Measurements from ENCODE around the gene GPBP1L1.

GPBP1L1 gene

DNA sequence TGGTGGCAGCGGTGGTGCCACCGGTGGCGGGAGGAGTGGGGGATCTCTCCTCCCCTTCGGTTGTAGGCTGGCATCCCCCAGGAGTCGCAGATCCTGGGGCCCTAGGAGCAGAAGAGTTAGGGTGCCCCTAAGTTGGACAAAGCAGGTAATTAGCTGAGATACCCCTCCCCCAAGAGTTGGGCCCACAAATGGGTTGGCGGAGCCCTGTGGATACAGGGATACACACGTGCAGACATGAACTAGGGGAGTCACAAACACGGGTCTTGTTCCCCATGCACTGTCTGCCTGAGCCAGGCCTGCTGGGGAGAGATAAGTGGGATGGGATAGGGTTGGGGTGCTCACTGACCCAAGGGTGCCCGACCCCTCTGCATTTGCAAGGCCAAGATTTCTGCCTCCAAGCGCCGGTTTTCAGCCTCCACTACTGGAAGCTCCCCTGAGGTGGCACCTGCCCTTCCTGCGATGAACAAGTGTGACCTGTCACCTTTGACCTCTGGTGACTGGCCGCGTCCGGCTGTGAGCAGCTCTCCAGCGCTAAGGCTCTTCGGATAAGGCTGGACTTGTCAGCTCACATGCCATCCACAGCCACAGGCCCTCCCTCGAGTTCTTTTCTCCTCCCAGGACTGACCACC lies 64.3 kb downstream of the GPBP1L1 start:
- DNase-seq (ENCODE audit: low read depth): no peak
- TF ChIP-seq, protein P1, sequence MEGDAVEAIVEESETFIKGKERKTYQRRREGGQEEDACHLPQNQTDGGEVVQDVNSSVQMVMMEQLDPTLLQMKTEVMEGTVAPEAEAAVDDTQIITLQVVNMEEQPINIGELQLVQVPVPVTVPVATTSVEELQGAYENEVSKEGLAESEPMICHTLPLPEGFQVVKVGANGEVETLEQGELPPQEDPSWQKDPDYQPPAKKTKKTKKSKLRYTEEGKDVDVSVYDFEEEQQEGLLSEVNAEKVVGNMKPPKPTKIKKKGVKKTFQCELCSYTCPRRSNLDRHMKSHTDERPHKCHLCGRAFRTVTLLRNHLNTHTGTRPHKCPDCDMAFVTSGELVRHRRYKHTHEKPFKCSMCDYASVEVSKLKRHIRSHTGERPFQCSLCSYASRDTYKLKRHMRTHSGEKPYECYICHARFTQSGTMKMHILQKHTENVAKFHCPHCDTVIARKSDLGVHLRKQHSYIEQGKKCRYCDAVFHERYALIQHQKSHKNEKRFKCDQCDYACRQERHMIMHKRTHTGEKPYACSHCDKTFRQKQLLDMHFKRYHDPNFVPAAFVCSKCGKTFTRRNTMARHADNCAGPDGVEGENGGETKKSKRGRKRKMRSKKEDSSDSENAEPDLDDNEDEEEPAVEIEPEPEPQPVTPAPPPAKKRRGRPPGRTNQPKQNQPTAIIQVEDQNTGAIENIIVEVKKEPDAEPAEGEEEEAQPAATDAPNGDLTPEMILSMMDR (IDR thresholded peaks at IDR 0.05; ENCODE audit: insufficient read depth, low read depth, low read length, missing control alignments): no peak
- H3K4me3 ChIP-seq (ENCODE audit: low read depth, low read length): no peak overlapping the region

DNA sequence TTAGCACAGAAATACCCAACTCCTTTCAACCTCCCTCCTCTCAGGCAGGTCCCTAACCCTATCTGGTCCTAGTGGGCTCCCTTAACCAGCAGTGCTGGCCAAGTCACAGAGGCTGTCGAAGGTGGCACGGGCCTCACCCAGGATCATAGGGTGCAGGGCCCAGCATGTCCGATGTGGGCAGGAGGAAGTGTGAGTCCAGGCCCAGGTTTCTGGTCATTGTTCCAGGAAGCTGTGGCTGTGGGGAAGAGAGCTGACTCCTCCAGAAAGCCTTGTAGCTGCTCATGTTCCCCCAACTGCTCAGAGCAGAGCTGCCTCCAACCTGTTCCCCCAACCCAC lies 64.9 kb downstream of the GPBP1L1 start:
- TF ChIP-seq, protein P1 (IDR thresholded peaks at IDR 0.05; ENCODE audit: insufficient read depth, low read depth, low read length, missing control alignments): no peak
- no peak for DNase-seq (ENCODE audit: low read depth)
- no peak overlapping the region for H3K4me3 ChIP-seq (ENCODE audit: low read depth, low read length)

DNA sequence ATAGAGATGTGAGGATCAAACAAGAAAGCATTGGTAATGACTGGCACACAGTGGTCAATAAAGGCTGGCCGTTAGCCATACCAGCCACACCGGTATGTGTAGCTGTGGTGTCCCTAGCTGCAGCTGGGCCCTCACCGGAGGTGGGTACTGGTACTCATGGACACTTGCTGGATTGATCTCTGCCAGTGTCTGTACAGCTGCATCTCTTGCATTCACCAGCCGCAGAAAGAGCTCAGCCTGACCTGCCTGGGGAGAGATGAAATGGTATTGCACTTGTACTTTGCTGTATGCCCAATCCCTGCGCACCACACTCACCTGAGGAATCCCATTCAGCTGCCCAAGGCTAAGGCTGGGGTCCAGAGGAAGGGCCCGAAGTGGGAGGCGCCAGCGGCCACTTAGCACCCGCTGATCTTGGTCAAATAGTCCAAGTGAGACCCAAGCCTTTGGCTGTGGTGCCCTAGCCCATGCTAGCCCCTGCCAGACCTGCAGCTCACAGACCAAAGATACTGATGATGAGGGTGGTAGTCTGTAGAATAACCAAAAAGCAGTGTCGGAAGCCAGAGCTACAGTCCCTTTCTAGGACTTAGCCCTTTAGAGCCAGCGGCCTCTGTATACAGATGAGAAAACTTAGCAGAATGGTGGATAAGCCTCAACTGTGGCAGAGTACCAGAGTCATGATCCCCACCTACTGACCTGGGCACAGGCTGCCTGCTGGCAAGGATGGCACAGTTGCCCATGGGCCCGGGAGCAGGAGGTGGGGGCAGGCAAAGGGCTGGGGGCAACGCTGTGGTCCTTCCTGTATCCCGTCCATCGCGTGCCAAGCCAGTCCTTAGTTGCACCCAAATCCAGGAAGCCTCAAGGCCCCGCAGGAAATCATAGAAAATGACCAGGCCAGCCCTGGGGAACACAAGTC lies 65.5 kb downstream of the GPBP1L1 start:
- TF ChIP-seq, protein P1 (IDR thresholded peaks at IDR 0.05; ENCODE audit: insufficient read depth, low read depth, low read length, missing control alignments): no peak
- no peak overlapping the region for H3K4me3 ChIP-seq (ENCODE audit: low read depth, low read length)
- DNase-seq (ENCODE audit: low read depth): no peak

DNA sequence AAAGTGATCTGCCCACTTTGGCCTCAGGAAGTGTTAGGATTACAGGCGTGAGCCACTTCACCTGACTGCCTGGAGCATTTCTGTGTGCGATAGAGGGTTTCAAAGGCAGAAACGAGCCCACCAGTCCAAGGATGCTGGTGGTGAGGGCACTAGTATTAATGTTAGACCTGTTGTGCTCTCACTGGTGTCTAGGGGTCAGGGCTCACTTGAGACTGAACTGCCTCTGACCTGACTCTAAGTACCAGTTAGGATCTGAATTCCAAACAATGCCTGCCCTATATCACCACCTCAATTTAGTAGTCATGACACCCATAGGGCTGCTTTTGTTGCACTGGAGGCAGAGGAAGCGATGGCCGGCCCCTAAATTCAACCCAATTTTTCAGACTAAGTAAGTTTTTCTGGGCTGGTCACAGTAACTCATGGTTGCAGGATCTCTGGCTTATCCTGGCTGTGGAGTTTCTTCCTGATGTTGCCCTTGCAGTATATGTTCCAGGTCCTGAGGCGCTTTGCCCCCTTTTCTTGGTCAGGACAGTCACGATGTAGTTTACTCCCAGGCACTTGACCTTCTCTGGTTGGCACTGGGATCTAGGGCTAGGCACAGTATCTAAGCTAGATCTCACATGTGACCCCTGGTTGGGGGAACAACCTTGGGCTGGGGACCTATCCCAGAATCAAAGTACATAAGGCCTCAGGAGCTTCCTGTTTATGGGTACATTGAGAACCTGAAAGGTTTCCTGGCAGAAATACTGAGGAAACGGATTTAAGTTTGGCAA lies 67.0 kb downstream of the GPBP1L1 start:
- no peak for DNase-seq (ENCODE audit: low read depth)
- TF ChIP-seq, protein P1 (IDR thresholded peaks at IDR 0.05; ENCODE audit: insufficient read depth, low read depth, low read length, missing control alignments): no peak
- H3K4me3 ChIP-seq (ENCODE audit: low read depth, low read length): no peak overlapping the region

DNA sequence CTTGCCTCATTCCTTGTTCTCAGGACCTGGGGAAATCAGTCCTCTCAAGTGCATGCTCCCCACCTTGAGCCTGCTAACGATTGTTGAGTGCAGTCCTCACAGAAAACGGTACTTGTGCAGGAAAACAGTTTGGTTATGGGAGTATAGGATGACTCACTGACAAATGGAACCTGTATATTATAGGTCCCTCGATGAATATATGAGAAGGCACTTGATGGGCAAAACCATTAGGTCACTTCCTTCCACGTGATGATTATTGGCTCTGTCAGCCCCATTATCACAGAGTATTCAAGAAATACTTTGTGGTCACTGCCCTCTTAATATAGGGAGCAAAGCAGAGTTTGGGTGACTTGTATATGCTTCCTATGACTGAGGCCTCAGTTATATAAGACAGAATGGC lies 68.7 kb downstream of the GPBP1L1 start:
- DNase-seq (ENCODE audit: low read depth): no peak
- H3K4me3 ChIP-seq (ENCODE audit: low read depth, low read length): no peak overlapping the region
- TF ChIP-seq, protein P1 (IDR thresholded peaks at IDR 0.05; ENCODE audit: insufficient read depth, low read depth, low read length, missing control alignments): no peak

DNA sequence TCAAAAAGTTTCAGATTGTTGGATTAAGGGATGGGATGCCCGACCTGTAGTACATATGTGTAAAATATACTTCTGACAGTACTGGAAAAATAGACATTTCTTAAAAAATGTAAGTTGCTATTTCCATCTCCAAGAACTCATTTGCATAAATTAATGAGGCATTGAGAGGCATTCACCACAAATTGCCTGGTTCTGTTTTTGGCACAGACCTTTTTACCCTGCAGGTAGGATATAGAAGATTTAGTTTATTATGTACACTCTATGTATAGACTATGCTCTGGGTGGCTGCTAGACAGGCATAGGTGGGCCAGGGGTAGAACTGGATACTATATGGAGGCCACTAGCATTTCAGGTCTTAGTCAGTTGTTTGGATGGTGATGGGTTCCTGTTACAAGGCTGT lies 70.4 kb downstream of the GPBP1L1 start:
- H3K4me3 ChIP-seq (ENCODE audit: low read depth, low read length): no peak overlapping the region
- DNase-seq (ENCODE audit: low read depth): no peak
- TF ChIP-seq, protein P1 (IDR thresholded peaks at IDR 0.05; ENCODE audit: insufficient read depth, low read depth, low read length, missing control alignments): no peak
